PFSK-1 (cell line): Measurements from ENCODE around the gene HSP90AA1.

Source experiments
- FOXP2 ChIP-seq: optimal IDR thresholded peaks from 2 replicates; pipeline ENCODE3; 2011; ENCODE audit warnings: borderline replicate concordance, control low read depth, inconsistent platforms; ENCODE audit not compliant: insufficient read depth; ENCODE audit errors: extremely low read length, extremely low read depth
- POLR2AphosphoS5 ChIP-seq: IDR thresholded peaks from 2 replicates; pipeline ENCODE4 v1.6.1; 2012; ENCODE audit warnings: low read depth, mild to moderate bottlenecking, control low read depth, low read length, moderate library complexity
- SIN3A ChIP-seq: IDR thresholded peaks from 2 replicates; pipeline ENCODE4 v1.6.1; 2012; ENCODE audit warnings: mild to moderate bottlenecking, low read length, moderate library complexity, borderline replicate concordance; ENCODE audit not compliant: insufficient read depth
- TAF1 ChIP-seq: IDR thresholded peaks from 2 replicates; pipeline ENCODE4 v1.6.1; 2012; ENCODE audit warnings: low read length, control low read depth, borderline replicate concordance; ENCODE audit not compliant: insufficient read depth
- TF ChIP-seq, protein P1 (sequence below), 2 experiments: IDR thresholded peaks; 2 replicates each; pipeline versions ENCODE4 v1.6.1 to v1.8.0; 2011 to 2012; ENCODE audit warnings: low read depth in 2 of 2, low read length in 2 of 2, control low read depth in 1 of 2, inconsistent platforms in 1 of 2, mild to moderate bottlenecking in 1 of 2, moderate library complexity in 1 of 2; ENCODE audit not compliant: insufficient read depth in 1 of 2

The HSP90AA1 gene

DNA sequence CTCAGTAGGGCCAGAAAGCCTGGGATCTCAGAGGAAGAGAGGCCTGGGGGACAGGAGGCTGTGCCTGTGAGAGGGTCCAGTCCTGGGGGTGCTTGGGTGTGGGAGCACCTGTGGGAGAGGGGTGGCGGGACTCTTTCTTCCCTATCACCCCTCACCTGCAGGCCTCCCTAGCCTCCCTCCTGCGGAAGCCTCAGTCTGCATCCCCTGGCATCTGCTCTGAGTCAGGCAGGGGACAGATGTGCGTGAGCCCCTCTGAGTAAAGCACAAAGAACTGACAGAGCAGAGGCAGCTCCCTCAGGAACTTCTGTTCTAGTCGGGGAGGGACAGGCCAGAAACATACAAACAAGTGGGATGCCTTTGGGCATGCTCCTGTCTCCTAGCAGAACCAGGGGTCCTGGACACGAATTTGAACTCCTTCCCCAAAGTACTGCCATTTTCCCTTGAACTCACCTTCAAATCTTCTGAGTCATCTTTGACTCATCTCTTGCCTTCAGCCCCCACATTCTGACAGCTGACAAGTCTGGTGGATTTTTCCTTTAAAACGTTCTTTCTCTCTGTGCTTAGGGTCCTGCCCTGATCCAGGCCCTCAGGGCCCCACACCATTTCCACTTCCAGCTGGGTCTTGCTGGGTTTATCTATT is 8.5 kb upstream of the HSP90AA1 start:
- TF ChIP-seq TAF1, result no peak
- no peak for TF ChIP-seq FOXP2
- TF ChIP-seq, protein P1, sequence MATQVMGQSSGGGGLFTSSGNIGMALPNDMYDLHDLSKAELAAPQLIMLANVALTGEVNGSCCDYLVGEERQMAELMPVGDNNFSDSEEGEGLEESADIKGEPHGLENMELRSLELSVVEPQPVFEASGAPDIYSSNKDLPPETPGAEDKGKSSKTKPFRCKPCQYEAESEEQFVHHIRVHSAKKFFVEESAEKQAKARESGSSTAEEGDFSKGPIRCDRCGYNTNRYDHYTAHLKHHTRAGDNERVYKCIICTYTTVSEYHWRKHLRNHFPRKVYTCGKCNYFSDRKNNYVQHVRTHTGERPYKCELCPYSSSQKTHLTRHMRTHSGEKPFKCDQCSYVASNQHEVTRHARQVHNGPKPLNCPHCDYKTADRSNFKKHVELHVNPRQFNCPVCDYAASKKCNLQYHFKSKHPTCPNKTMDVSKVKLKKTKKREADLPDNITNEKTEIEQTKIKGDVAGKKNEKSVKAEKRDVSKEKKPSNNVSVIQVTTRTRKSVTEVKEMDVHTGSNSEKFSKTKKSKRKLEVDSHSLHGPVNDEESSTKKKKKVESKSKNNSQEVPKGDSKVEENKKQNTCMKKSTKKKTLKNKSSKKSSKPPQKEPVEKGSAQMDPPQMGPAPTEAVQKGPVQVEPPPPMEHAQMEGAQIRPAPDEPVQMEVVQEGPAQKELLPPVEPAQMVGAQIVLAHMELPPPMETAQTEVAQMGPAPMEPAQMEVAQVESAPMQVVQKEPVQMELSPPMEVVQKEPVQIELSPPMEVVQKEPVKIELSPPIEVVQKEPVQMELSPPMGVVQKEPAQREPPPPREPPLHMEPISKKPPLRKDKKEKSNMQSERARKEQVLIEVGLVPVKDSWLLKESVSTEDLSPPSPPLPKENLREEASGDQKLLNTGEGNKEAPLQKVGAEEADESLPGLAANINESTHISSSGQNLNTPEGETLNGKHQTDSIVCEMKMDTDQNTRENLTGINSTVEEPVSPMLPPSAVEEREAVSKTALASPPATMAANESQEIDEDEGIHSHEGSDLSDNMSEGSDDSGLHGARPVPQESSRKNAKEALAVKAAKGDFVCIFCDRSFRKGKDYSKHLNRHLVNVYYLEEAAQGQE (IDR thresholded peaks at IDR 0.05; ENCODE audit: insufficient read depth in 1 of 2, low read depth in 2 of 2, low read length in 2 of 2), result no peak
- TF ChIP-seq SIN3A, result no peak
- TF ChIP-seq POLR2AphosphoS5, result no peak

DNA sequence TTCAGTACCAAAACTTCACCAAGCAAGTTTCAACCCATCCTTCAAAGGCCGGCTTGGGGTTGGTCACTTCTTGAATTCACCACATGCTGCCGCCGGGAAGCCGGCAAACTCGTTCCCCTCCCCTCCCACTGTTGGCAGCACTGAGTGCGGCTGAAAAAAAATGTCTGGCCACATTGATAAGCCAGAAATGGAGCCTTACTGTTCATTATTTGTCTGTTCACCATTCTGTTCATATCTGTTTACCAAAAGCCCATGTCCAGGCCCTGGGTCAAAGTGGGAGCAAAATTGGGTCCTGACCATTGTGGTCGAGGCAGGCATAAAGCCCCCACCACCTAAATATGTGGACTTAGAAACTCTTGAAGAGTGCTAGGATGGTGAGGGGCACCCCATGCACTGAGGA is 7.3 kb upstream of the HSP90AA1 start:
- TF ChIP-seq, protein P1 (IDR thresholded peaks at IDR 0.05; ENCODE audit: insufficient read depth in 1 of 2, low read depth in 2 of 2, low read length in 2 of 2), result no peak
- TF ChIP-seq TAF1 (no peak), SIN3A (no peak)

GRCh38 chr14:102092806-102093205 is 6.0 kb upstream of the HSP90AA1 start:
- TF ChIP-seq TAF1 (no peak), SIN3A (no peak), POLR2AphosphoS5 (no peak), FOXP2 (no peak)
- TF ChIP-seq, protein P1 (IDR thresholded peaks at IDR 0.05; ENCODE audit: insufficient read depth in 1 of 2, low read depth in 2 of 2, low read length in 2 of 2), result no peak

DNA sequence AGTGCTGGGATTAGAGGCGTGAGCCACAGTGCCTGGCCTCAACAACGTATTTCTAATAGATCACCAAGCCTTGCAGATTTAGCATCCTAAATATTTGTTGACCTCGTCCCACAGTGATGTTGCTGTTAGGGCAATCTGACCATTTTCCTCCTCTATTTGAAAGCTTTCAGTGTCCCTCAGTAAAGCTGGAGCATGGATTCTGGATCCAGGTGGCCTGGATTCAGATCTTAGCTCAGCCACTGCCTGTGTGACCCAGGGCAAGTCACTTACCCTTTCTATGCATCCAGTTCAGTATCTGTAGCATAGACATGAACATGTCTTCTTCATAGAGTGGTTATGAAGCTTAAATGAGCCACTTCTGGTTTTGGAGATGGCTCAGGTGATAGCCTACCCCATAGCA is 3.9 kb upstream of the HSP90AA1 start:
- TF ChIP-seq FOXP2 (no peak), POLR2AphosphoS5 (no peak), TAF1 (no peak), SIN3A (no peak)
- TF ChIP-seq, protein P1 (IDR thresholded peaks at IDR 0.05; ENCODE audit: insufficient read depth in 1 of 2, low read depth in 2 of 2, low read length in 2 of 2), result no peak

GRCh38 chr14:102089621-102090343 is 2.9 kb upstream of the HSP90AA1 start:
- TF ChIP-seq FOXP2 (no peak), POLR2AphosphoS5 (no peak), TAF1 (no peak)
